ENCODE results near the gene VWA3B. TPM values are rescaled to one million over a fixed set of nuclear protein-coding genes. Genes with fewer than 3 reads are reported as not detected.

Gene VWA3B
- total RNA-seq, 1 donor from 2014 or later = not detected

DNA sequence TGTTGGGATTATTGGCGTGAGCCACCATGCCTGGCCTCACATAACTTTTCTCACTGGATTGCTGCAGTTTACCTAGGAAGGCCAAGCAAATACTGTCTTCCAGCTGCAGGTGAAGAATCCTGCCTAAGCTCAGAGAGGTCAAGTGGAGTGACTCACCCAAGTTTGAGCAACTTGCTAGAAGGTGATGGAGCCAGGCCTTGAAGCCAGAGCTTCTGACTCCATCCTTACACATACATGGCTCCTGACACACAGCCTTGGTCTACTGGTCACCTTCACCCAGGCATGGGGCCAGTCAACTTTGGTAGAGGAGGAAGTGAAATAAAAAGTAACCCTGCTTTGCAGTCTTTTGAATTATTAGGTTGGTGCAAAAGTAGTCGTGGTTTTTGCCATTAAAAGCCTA lies 93.5 kb downstream of the VWA3B start:
- H3K9me3 ChIP-seq (ENCODE audit: control insufficient read depth in 3 of 3, low read length in 3 of 3) = no peaks in the 10 kb centered on the region
- peaks cover 0 to 5% (median 3%) of the 10 kb centered on the region in 3 donors for H3K27me3 ChIP-seq (ENCODE audit: control insufficient read depth in 3 of 3, insufficient read depth in 3 of 3, low read length in 3 of 3)
- no peak overlapping the region for H3K27ac ChIP-seq (ENCODE audit: low read depth, low read length)
- H3K9ac ChIP-seq (ENCODE audit: low read depth in 1 of 3, low read length in 3 of 3) = no peak overlapping the region
- H3K36me3 ChIP-seq (ENCODE audit: control insufficient read depth in 3 of 3, insufficient read depth in 3 of 3, low read length in 3 of 3) = no peaks in the 10 kb centered on the region
- H3K4me1 ChIP-seq (ENCODE audit: control insufficient read depth in 3 of 3, insufficient read depth in 3 of 3, low read length in 3 of 3) = no peaks in the 10 kb centered on the region
- H3K4me3 ChIP-seq (ENCODE audit: low read length in 3 of 3) = no peak overlapping the region

DNA sequence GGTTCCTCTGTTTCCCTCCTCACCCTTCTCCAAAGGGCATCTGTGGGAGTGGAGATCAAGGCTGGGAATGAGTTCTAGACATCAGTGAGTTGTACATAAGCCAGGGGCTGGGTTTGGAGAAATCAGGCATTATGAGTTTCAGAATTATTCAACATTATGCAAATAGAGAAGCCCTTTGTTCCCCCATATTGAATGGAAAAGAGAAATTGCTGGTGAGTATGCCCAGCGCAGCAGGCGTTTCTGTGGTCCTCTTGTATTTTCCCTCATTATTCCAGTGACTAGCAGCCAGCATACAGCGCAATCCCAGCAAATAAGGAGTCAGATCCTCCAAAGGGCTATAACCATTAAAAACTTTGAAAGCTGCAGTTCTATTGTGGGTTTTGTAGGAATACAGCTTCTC lies 94.4 kb downstream of the VWA3B start:
- no peak overlapping the region for H3K27ac ChIP-seq (ENCODE audit: low read depth, low read length)
- no peaks in the 10 kb centered on the region for H3K9me3 ChIP-seq (ENCODE audit: control insufficient read depth in 3 of 3, low read length in 3 of 3)
- no peaks in the 10 kb centered on the region for H3K4me1 ChIP-seq (ENCODE audit: control insufficient read depth in 3 of 3, insufficient read depth in 3 of 3, low read length in 3 of 3)
- no peak overlapping the region for H3K4me3 ChIP-seq (ENCODE audit: low read length in 3 of 3)
- no peak overlapping the region for H3K9ac ChIP-seq (ENCODE audit: low read depth in 1 of 3, low read length in 3 of 3)
- no peaks in the 10 kb centered on the region for H3K36me3 ChIP-seq (ENCODE audit: control insufficient read depth in 3 of 3, insufficient read depth in 3 of 3, low read length in 3 of 3)
- peaks cover 0 to 5% (median 3%) of the 10 kb centered on the region in 3 donors for H3K27me3 ChIP-seq (ENCODE audit: control insufficient read depth in 3 of 3, insufficient read depth in 3 of 3, low read length in 3 of 3)

DNA sequence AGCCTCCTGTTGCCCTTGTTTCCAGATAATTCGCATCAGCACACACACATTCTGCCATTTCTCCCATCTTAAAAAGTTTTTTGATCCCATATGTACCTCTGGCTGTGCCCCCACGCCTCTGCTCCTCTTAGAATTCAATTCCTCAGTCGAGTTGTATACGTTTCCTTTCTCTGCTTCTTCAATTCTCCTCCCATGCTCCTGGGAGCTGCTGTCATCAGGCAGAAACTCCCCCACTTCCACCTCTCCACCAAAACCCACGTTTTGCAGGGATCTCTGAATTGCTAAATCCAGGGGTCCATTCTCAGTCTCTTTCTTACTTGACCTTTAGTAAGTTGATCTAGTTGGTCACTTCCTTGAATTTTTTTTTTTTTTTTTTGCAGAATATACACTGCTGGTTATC lies 98.8 kb downstream of the VWA3B start:
- no peaks in the 10 kb centered on the region for H3K9me3 ChIP-seq (ENCODE audit: control insufficient read depth in 3 of 3, low read length in 3 of 3)
- H3K9ac ChIP-seq (ENCODE audit: low read depth in 1 of 3, low read length in 3 of 3) = no peak overlapping the region
- no peaks in the 10 kb centered on the region for H3K36me3 ChIP-seq (ENCODE audit: control insufficient read depth in 3 of 3, insufficient read depth in 3 of 3, low read length in 3 of 3)
- H3K27me3 ChIP-seq (ENCODE audit: control insufficient read depth in 3 of 3, insufficient read depth in 3 of 3, low read length in 3 of 3) = no peaks in the 10 kb centered on the region
- no peaks in the 10 kb centered on the region for H3K4me1 ChIP-seq (ENCODE audit: control insufficient read depth in 3 of 3, insufficient read depth in 3 of 3, low read length in 3 of 3)
- H3K4me3 ChIP-seq (ENCODE audit: low read length in 3 of 3) = no peak overlapping the region
- no peak overlapping the region for H3K27ac ChIP-seq (ENCODE audit: low read depth, low read length)

DNA sequence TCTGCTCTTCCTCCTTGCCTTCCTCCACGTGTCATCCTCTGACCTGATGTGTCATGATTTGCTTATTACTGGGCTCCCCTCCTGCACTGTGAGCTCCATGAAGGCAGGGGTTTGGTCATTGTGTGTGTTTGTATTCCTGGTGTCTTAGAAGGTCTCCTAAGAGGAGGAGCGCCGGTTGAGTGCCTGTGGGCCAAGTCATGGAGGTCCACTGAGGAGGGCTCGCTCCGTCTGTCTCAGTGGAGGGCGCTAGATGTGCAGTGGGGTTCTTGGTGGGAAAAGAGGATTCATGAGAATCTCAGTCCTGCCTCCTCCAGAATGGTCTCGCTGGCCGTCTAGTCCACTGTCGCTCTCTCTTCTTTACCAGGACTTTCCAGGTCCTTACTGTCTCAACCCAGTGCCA lies 100.2 kb downstream of the VWA3B start:
- no peaks in the 10 kb centered on the region for H3K36me3 ChIP-seq (ENCODE audit: control insufficient read depth in 3 of 3, insufficient read depth in 3 of 3, low read length in 3 of 3)
- H3K9me3 ChIP-seq (ENCODE audit: control insufficient read depth in 3 of 3, low read length in 3 of 3) = no peaks in the 10 kb centered on the region
- no peak overlapping the region for H3K4me3 ChIP-seq (ENCODE audit: low read length in 3 of 3)
- no peak overlapping the region for H3K27ac ChIP-seq (ENCODE audit: low read depth, low read length)
- no peak overlapping the region for H3K9ac ChIP-seq (ENCODE audit: low read depth in 1 of 3, low read length in 3 of 3)
- peaks cover 0 to 6% (median 3%) of the 10 kb centered on the region in 3 donors for H3K4me1 ChIP-seq (ENCODE audit: control insufficient read depth in 3 of 3, insufficient read depth in 3 of 3, low read length in 3 of 3)
- H3K27me3 ChIP-seq (ENCODE audit: control insufficient read depth in 3 of 3, insufficient read depth in 3 of 3, low read length in 3 of 3) = no peaks in the 10 kb centered on the region

DNA sequence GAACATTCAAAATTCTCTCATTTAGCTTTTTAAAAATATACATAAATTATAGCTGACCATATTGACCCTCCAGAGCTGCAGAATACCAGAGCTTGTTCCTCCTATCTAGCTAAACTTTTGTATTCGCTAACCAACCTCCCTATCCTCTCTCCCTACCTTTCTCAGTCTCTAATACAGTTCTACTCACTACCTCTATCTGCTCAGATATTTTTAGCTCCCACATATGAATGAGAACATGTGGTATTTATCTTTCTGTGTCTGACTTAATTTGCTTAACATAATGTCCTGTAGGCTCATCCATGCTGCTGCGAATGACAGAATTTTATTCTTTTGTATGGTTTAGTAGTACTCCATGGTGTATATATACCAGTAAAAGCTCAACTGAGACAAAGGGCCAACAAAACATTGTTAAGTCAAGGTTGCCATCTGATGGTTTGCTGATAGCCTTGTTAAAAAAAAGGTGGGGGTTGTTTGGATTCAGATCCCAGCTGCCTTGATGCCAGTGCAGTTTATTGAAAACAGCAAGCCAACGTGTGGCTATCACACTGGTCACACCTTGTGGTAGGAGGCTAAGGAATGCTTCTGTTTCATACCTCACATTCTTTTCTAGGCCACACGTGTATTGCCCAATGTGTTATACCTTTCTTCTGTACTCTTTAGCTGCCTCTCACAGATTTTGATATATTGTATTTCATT lies 101.5 kb downstream of the VWA3B start:
- no peaks in the 10 kb centered on the region for H3K9me3 ChIP-seq (ENCODE audit: control insufficient read depth in 3 of 3, low read length in 3 of 3)
- no peak overlapping the region for H3K4me3 ChIP-seq (ENCODE audit: low read length in 3 of 3)
- H3K9ac ChIP-seq (ENCODE audit: low read depth in 1 of 3, low read length in 3 of 3) = no peak overlapping the region
- no peaks in the 10 kb centered on the region for H3K36me3 ChIP-seq (ENCODE audit: control insufficient read depth in 3 of 3, insufficient read depth in 3 of 3, low read length in 3 of 3)
- no peaks in the 10 kb centered on the region for H3K27me3 ChIP-seq (ENCODE audit: control insufficient read depth in 3 of 3, insufficient read depth in 3 of 3, low read length in 3 of 3)
- H3K4me1 ChIP-seq (ENCODE audit: control insufficient read depth in 3 of 3, insufficient read depth in 3 of 3, low read length in 3 of 3) = peaks cover 0 to 6% (median 3%) of the 10 kb centered on the region in 3 donors
- H3K27ac ChIP-seq (ENCODE audit: low read depth, low read length) = no peak overlapping the region

DNA sequence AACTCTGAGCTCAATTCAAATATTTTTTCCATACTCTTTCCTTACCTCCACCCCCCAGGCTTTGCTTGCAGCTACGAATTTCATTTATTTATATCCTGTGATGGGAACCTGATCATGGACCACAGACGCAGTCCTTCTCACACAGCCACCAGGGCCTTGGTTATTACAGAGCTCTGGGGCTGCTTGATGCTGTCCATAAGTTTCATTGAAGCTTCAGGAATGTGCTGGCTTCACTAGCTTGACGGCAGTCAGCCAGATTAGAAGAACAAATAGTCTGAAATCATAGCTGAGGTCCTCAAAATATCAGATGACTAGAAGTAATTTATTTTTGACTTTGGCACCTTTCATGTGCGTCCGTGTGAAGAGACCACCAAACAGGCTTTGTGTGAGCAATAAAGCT lies 104.9 kb downstream of the VWA3B start:
- no peak overlapping the region for H3K4me3 ChIP-seq (ENCODE audit: low read length in 3 of 3)
- H3K9me3 ChIP-seq (ENCODE audit: control insufficient read depth in 3 of 3, low read length in 3 of 3) = no peaks in the 10 kb centered on the region
- no peak overlapping the region for H3K9ac ChIP-seq (ENCODE audit: low read depth in 1 of 3, low read length in 3 of 3)
- peaks cover 0 to 6% (median 3%) of the 10 kb centered on the region in 3 donors for H3K4me1 ChIP-seq (ENCODE audit: control insufficient read depth in 3 of 3, insufficient read depth in 3 of 3, low read length in 3 of 3)
- H3K36me3 ChIP-seq (ENCODE audit: control insufficient read depth in 3 of 3, insufficient read depth in 3 of 3, low read length in 3 of 3) = no peaks in the 10 kb centered on the region
- H3K27ac ChIP-seq (ENCODE audit: low read depth, low read length) = no peak overlapping the region
- no peaks in the 10 kb centered on the region for H3K27me3 ChIP-seq (ENCODE audit: control insufficient read depth in 3 of 3, insufficient read depth in 3 of 3, low read length in 3 of 3)

DNA sequence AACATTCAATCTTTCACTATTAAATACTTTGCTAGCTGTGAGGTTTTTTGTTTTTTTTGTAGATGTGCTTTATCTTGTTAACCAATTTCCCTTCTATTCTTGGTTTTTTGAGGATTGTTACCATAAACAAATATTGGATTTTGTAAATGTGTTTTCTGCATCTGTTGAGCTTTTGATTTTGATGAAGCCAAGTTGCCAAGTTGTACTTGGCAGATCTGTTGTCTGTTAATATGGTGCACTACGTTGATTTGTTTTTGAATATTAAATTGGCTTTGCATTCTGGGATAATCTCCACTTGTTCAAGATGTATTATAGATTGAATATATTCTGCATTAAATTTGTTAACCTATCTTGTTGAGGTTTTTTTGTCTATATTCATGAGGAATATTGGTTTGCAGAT lies 114.6 kb downstream of the VWA3B start:
- H3K27ac ChIP-seq (ENCODE audit: low read depth, low read length) = no peak overlapping the region
- H3K27me3 ChIP-seq (ENCODE audit: control insufficient read depth in 3 of 3, insufficient read depth in 3 of 3, low read length in 3 of 3) = no peaks in the 10 kb centered on the region
- H3K9ac ChIP-seq (ENCODE audit: low read depth in 1 of 3, low read length in 3 of 3) = no peak overlapping the region
- H3K4me3 ChIP-seq (ENCODE audit: low read length in 3 of 3) = no peak overlapping the region
- H3K36me3 ChIP-seq (ENCODE audit: control insufficient read depth in 3 of 3, insufficient read depth in 3 of 3, low read length in 3 of 3) = no peaks in the 10 kb centered on the region
- H3K4me1 ChIP-seq (ENCODE audit: control insufficient read depth in 3 of 3, insufficient read depth in 3 of 3, low read length in 3 of 3) = no peaks in the 10 kb centered on the region
- no peaks in the 10 kb centered on the region for H3K9me3 ChIP-seq (ENCODE audit: control insufficient read depth in 3 of 3, low read length in 3 of 3)

DNA sequence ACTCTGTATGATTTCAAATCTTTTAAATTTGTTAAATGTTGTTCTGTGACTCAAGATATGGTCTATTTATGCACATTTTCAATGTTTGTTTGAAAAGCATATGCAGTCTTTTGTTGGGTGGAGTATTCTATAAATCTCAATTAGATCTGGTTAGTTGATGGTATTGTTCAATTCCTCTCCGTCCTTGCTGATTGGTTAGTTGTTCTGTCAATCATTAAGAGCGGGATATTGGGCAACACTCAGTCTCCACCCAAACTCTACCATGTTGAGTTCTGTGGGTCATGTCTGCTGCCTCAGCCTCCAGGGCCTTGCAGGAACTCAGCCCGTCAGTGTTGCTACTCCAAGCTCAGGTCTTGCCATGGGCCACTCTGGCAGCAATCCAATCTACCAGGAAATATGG lies 118.9 kb downstream of the VWA3B start:
- no peaks in the 10 kb centered on the region for H3K4me1 ChIP-seq (ENCODE audit: control insufficient read depth in 3 of 3, insufficient read depth in 3 of 3, low read length in 3 of 3)
- H3K27me3 ChIP-seq (ENCODE audit: control insufficient read depth in 3 of 3, insufficient read depth in 3 of 3, low read length in 3 of 3) = no peaks in the 10 kb centered on the region
- H3K27ac ChIP-seq (ENCODE audit: low read depth, low read length) = no peak overlapping the region
- no peak overlapping the region for H3K4me3 ChIP-seq (ENCODE audit: low read length in 3 of 3)
- no peaks in the 10 kb centered on the region for H3K36me3 ChIP-seq (ENCODE audit: control insufficient read depth in 3 of 3, insufficient read depth in 3 of 3, low read length in 3 of 3)
- H3K9ac ChIP-seq (ENCODE audit: low read depth in 1 of 3, low read length in 3 of 3) = no peak overlapping the region
- no peaks in the 10 kb centered on the region for H3K9me3 ChIP-seq (ENCODE audit: control insufficient read depth in 3 of 3, low read length in 3 of 3)

DNA sequence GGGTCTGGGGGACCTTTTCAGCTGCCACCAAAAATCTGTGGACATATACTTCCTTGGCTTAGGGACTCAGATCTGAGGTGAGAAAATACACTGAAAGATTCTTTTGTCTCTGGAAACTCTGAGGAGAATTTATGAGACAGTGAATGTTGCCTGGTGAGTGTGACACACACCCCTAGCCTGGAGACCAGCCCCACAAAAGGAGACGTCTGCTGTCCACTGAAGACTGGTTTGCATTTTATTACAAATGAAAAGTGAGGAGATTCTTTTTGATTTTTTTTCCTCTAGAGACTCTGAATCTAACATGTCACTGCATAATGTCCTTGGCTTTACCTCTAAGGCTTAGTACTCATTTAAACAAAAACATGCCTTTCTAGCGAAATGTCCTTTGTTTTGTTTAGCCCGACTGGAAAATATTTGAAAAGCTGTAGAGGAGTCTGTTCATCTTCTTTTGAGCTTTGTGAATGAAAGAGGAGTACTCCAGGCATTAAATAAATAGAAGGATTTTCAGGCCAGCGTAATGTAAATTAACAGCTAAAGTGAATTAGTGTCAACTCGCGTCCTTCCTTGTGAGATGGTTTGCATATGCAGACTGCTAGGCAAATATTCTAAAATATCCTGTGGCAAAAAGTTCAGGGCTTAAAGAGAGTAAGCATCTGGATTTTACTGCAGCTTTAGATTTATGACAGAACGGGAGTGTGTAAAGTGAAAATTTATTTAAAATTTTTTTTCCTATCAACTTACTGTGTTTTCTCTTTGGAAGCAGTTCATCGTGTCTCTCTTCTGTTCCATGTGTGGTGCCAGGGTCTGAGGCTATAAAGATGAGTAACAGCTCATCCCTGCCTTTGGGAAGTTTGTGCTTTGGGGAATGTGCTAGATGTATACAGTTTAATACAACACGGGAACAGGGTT lies 125.4 kb downstream of the VWA3B start:
- no peak overlapping the region for H3K27ac ChIP-seq (ENCODE audit: low read depth, low read length)
- H3K9ac ChIP-seq (ENCODE audit: low read depth in 1 of 3, low read length in 3 of 3) = no peak overlapping the region
- H3K4me1 ChIP-seq (ENCODE audit: control insufficient read depth in 3 of 3, insufficient read depth in 3 of 3, low read length in 3 of 3) = no peaks in the 10 kb centered on the region
- H3K9me3 ChIP-seq (ENCODE audit: control insufficient read depth in 3 of 3, low read length in 3 of 3) = no peaks in the 10 kb centered on the region
- no peak overlapping the region for H3K4me3 ChIP-seq (ENCODE audit: low read length in 3 of 3)
- H3K27me3 ChIP-seq (ENCODE audit: control insufficient read depth in 3 of 3, insufficient read depth in 3 of 3, low read length in 3 of 3) = peaks cover 0 to 7% (median 6%) of the 10 kb centered on the region in 3 donors
- no peaks in the 10 kb centered on the region for H3K36me3 ChIP-seq (ENCODE audit: control insufficient read depth in 3 of 3, insufficient read depth in 3 of 3, low read length in 3 of 3)

DNA sequence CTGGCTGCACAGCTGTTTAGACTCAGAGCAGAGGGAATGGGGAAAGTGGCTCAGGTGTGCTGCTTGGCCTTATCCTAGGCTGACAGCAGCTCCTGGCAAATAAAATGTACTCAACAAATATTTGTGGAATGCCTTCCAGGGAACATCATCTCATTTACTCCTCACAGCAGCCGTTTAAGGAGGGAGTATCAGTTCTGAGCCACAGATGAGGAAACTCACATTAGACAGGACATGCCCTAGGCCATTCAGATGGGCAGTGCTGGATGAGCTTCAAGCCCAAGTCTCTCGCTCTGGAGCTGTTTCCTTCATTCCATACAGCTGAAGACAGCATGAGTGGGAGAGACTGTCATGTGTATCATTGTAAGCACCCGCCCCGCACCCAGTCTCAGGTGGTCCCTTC lies 129.6 kb downstream of the VWA3B start:
- H3K9me3 ChIP-seq (ENCODE audit: control insufficient read depth in 3 of 3, low read length in 3 of 3) = peaks cover 0 to 3% (median 0%) of the 10 kb centered on the region in 3 donors
- H3K4me1 ChIP-seq (ENCODE audit: control insufficient read depth in 3 of 3, insufficient read depth in 3 of 3, low read length in 3 of 3) = no peaks in the 10 kb centered on the region
- no peaks in the 10 kb centered on the region for H3K36me3 ChIP-seq (ENCODE audit: control insufficient read depth in 3 of 3, insufficient read depth in 3 of 3, low read length in 3 of 3)
- H3K9ac ChIP-seq (ENCODE audit: low read depth in 1 of 3, low read length in 3 of 3) = no peak overlapping the region
- peaks cover 0 to 6% (median 6%) of the 10 kb centered on the region in 3 donors for H3K27me3 ChIP-seq (ENCODE audit: control insufficient read depth in 3 of 3, insufficient read depth in 3 of 3, low read length in 3 of 3)
- H3K4me3 ChIP-seq (ENCODE audit: low read length in 3 of 3) = no peak overlapping the region
- H3K27ac ChIP-seq (ENCODE audit: low read depth, low read length) = no peak overlapping the region

All from skeletal muscle tissue (tissue), 4 donors.